Osteoblast (primary cell): ENCODE data around the gene RHBDD1. TPM values are rescaled to one million over a fixed set of nuclear protein-coding genes. Genes with fewer than 3 reads are reported as not detected.

ENCODE experiments used
- DNase-seq: peaks from one replicate; pipeline ENCODE4 v3.0.0; 2011; ENCODE audit warnings: low spot score, mixed read lengths; ENCODE audit not compliant: insufficient read length; ENCODE audit errors: missing footprints
- H2AFZ ChIP-seq: 2 replicates; pipeline ENCODE4 v1.6.0; 2011; ENCODE audit warnings: mild to moderate bottlenecking, low read length
- H3K27ac ChIP-seq: 2 replicates; pipeline ENCODE4 v1.5.1; 2011; ENCODE audit warnings: mild to moderate bottlenecking, low read depth, low read length, moderate library complexity
- H3K27me3 ChIP-seq: 2 replicates; pipeline ENCODE4 v1.6.0; 2012; ENCODE audit warnings: mild to moderate bottlenecking, control low read depth, inconsistent platforms, low read length, moderate library complexity; ENCODE audit not compliant: insufficient read depth
- H3K36me3 ChIP-seq: 2 replicates; pipeline ENCODE4 v1.5.1; 2011; ENCODE audit warnings: mild to moderate bottlenecking, low read length, control low read depth, moderate library complexity; ENCODE audit not compliant: insufficient read depth
- H3K4me1 ChIP-seq: 2 replicates; pipeline ENCODE4 v1.5.1; 2011; ENCODE audit warnings: mild to moderate bottlenecking, low read length, control low read depth, moderate library complexity; ENCODE audit not compliant: insufficient read depth
- H3K4me2 ChIP-seq: 2 replicates; pipeline ENCODE4 v1.6.0; 2011; ENCODE audit warnings: mild to moderate bottlenecking, low read length; ENCODE audit not compliant: insufficient read depth
- H3K4me3 ChIP-seq: fragments of 200-600 bp; sonication (generic); 3 replicates; pipeline ENCODE4 v1.5.1; 2012; ENCODE audit warnings: mild to moderate bottlenecking, low read length, inconsistent platforms; ENCODE audit not compliant: insufficient read depth
- H3K79me2 ChIP-seq: 2 replicates; pipeline ENCODE4 v1.6.0; 2012; ENCODE audit warnings: mild to moderate bottlenecking, low read length, control low read depth, inconsistent platforms; ENCODE audit not compliant: insufficient read depth
- H3K9me3 ChIP-seq: 2 replicates; pipeline ENCODE4 v1.5.1; 2011; ENCODE audit warnings: low read depth, low read length, control low read depth
- H4K20me1 ChIP-seq: 2 replicates; pipeline ENCODE4 v1.6.0; 2012; ENCODE audit warnings: mild to moderate bottlenecking, low read length, control low read depth; ENCODE audit not compliant: insufficient read depth
- CTCF ChIP-seq: IDR thresholded peaks from 2 replicates; pipeline ENCODE4 v1.5.1; 2011; ENCODE audit warnings: mild to moderate bottlenecking, low read depth, low read length, moderate library complexity; ENCODE audit errors: extremely low read depth
- total RNA-seq: library from RNA; depleted of rRNA; stranded (reverse); fragments of >200 nt; gene quantifications from 2 replicates; pipeline ENCODE4 v1.2.3, GENCODE V29; 2012

RHBDD1 gene
- total RNA-seq, 1 donor: 25.3 TPM

DNA sequence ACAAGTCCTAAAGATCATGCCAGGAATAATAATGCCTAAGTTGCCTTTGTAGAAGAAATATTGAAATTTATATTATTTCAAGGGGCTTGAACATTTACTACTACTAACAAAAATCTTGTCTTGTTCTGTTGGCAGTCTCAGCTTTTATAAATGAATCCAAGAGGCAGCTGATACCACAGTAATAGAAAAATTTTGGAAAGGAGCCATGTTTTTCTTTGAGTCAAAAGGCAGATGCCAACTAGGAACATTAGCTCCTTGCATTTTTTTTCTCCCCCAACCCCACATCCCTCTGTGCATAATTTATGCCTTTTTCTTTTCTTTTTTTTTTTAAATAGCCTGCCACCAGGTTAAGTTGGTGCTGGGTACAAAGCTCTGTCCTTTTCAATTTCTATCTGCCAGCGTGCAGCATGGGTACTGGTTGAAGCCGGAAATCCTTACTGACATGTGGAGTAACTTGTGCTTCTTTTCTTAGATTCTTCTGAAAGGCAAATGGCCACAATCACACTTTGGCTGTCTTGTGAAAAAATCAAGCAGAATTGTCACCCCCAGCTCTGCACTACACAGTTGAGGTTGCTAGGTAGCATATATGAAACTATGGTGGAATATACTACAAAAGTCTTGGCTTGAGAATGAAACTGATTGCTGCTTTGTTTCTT is 98.8 kb downstream of the RHBDD1 start:
- H3K4me3 ChIP-seq: no peak overlapping the region
- peaks cover 11% of the 10 kb centered on the region for H3K4me1 ChIP-seq
- no peaks in the 10 kb centered on the region for H3K9me3 ChIP-seq
- H3K36me3 ChIP-seq: no peaks in the 10 kb centered on the region
- H4K20me1 ChIP-seq: no peaks in the 10 kb centered on the region
- no peak overlapping the region for H2AFZ ChIP-seq
- TF ChIP-seq CTCF: no peak
- no peaks in the 10 kb centered on the region for H3K79me2 ChIP-seq
- DNase-seq: no peak
- H3K27ac ChIP-seq: no peak overlapping the region
- no peak overlapping the region for H3K4me2 ChIP-seq
- H3K27me3 ChIP-seq: no peaks in the 10 kb centered on the region

- Histone ChIP-seq H3K4me2 (no peak overlapping the region), H4K20me1 (no peaks in the 10 kb centered on the region), H3K4me1 (no peaks in the 10 kb centered on the region), H3K36me3 (no peaks in the 10 kb centered on the region), H3K9me3 (no peaks in the 10 kb centered on the region), H3K27ac (no peak overlapping the region), H3K27me3 (no peaks in the 10 kb centered on the region), H3K4me3 (no peak overlapping the region), H3K79me2 (no peaks in the 10 kb centered on the region), H2AFZ (no peak overlapping the region)
- TF ChIP-seq CTCF: no peak
- DNase-seq: no peak
These were observed 108.2 kb downstream of the RHBDD1 start for GRCh38 chr2:226943862-226944620.

DNA sequence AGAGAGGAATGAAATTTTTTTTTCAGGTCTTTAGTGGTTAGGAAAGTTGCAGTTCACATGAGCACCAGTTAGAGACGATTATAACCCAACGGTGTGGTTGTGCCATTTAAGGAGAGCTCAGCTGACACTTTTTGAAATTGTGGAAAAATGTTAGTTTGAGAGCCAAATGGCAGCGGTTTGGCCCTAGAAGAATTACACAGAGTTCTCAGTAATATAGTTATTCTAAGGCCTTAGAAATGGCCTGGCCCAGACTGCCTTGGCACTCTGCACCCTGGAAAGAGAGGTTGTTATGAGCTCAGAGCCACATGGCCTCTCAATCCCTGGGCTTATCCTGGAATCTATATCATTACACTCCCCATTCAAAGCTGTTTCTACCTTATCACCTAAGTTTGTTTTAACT is 117.4 kb downstream of the RHBDD1 start:
- no peak for TF ChIP-seq CTCF
- Histone ChIP-seq H2AFZ (no peak overlapping the region), H3K36me3 (no peaks in the 10 kb centered on the region), H3K27me3 (no peaks in the 10 kb centered on the region), H3K9me3 (no peaks in the 10 kb centered on the region), H4K20me1 (no peaks in the 10 kb centered on the region), H3K4me2 (no peak overlapping the region), H3K4me1 (no peaks in the 10 kb centered on the region), H3K79me2 (no peaks in the 10 kb centered on the region), H3K4me3 (no peak overlapping the region), H3K27ac (no peak overlapping the region)
- no peak for DNase-seq

DNA sequence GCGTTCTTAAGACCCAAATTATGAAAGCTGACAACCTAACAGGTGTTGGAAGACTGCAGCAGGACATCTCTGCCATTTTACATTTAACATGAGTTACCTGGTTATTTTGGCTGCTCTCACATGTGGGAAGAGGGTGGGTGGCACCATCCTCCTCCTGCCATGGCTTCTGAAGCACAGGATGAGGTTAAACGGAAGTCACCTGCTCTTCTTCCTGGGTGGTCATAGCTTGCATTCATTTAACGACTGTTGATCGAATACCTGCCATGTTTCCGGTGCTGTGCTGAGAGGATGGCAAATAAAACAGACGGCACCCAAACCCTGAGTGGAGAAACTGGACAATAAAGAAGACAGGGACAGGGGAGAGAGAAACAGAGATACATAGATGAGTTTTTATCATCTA is 118.0 kb downstream of the RHBDD1 start:
- H2AFZ ChIP-seq: no peak overlapping the region
- H3K4me2 ChIP-seq: no peak overlapping the region
- H3K9me3 ChIP-seq: no peaks in the 10 kb centered on the region
- H3K27me3 ChIP-seq: no peaks in the 10 kb centered on the region
- H3K79me2 ChIP-seq: no peaks in the 10 kb centered on the region
- H3K4me3 ChIP-seq: no peak overlapping the region
- no peaks in the 10 kb centered on the region for H3K36me3 ChIP-seq
- H3K27ac ChIP-seq: no peak overlapping the region
- no peaks in the 10 kb centered on the region for H3K4me1 ChIP-seq
- no peak for TF ChIP-seq CTCF
- no peaks in the 10 kb centered on the region for H4K20me1 ChIP-seq
- no peak for DNase-seq
